M059J (cell line): Measurements from ENCODE around the gene MGAT4D. TPM values are rescaled to one million over a fixed set of nuclear protein-coding genes. Genes with fewer than 3 reads are reported as not detected.
A peak's percentile ranks its signal among the peaks of the same experiment; 100 is the strongest.
"Not testable (repeated sequence)": the region's sequence is repeated elsewhere in the genome, so short reads cannot be mapped to it uniquely, and the experiment has no call there.

Source experiments
- DNase-seq: peaks from one replicate; pipeline ENCODE4 v3.0.0-alpha.2; 2012; ENCODE audit warnings: low read depth
- total RNA-seq: library from RNA; depleted of rRNA; stranded (reverse); fragments of >200 nt; shearing (Covaris generic); gene quantifications from 2 replicates; pipeline ENCODE4 v1.2.3, GENCODE V29; 2014; rRNA removed

MGAT4D gene
- total RNA-seq, 1 experiment from 2014 or later = not detected

GRCh38 chr4:140439644-140440142 is 58.4 kb downstream of the MGAT4D start:
- DNase-seq = no peak

DNA sequence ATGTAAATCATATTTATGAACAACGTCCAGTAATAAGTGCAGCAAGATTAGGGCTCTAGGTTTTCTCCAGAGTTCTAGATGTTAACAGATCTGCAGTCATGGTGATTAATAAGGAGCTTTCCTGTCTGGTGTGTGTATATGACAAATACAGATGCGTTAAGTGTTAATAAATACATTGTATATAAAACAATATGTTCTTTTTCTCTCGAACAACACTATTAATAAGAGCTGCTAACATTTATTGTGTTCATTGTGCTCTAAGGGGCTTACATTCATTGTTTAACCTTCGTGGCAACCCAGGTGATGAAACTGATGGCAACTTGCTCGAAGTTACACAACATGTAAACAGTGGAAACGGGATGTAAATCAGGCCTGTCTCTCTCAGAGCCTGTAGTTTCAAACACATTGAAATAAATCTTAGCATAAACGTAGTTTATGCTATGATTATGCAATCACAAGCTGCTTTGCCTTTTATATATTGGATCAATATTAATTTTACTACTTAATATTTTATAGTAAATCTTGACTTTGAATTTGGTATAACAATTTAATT is 70.1 kb downstream of the MGAT4D start:
- no peak for DNase-seq

DNA sequence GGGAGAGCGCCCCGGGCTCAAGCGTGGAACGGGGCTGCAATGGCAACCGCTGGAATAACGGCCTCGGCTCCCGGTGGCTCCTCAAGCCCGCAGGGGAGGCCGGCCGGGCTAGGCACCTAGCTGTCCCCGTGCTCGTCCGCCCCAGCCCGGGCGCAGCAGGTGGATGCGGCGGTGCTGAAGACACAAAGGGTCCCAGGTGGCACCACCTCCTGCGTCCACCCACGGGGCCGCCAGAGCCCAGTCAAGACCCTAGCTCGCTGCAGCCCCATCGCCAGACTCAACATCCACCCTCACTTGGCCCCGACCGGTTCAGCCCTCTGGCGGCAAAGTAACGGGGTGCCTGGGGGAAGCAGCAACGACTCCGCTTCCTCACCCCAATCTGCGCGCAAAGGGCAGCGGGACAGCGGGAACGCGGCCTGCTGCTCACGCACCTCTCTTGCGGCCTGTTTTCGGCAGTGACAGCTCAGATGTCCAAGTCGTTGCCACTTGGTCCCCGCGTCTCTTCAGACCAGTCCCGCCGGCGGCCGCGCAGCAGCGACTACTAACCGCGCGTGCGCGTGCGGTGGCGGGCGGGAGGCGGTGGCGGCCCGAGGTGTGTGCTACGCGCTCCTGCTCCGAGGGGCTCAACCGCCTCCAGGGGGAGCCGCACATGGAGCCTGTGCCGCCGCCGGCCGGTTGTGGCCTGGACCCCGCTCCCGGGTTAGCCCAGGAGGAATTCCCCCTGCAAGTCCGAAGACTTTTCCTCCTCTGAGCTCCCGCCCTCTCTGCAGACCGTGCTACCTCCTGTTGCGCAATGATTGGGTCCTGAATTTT is 70.8 kb downstream of the MGAT4D start, which contains the start of gene CLGN:
TSS of gene CLGN (minus strand) at position 543 of the 813 bp plus-strand sequence. CDS start 14,570 bp downstream, outside the sequence.
- peak; percentile 55 for DNase-seq

DNA sequence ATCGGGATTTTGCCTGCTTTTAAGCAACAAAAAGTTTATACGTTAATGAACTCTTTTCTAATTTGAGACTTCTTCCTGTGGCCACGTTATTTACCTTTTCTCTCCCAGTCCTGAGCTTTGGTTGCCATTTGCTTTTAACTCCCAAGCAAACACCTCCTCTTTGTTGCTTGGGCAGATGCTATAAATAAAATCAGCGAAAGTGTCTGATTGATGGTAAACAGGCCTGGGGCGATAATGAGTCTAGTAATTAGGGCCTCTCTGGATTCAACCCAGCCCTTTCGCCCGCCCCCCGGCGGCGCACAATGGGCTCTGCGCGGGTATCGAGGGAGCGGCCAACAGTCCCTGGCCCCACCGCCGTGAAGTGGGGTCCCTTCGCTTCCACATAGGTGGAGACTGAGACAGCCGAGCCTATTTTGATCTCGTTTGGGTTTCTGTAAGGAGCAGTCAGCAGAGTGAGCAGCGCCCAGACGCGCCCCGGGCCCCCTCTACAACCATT is 71.4 kb downstream of the MGAT4D start:
- DNase-seq = no peak

DNA sequence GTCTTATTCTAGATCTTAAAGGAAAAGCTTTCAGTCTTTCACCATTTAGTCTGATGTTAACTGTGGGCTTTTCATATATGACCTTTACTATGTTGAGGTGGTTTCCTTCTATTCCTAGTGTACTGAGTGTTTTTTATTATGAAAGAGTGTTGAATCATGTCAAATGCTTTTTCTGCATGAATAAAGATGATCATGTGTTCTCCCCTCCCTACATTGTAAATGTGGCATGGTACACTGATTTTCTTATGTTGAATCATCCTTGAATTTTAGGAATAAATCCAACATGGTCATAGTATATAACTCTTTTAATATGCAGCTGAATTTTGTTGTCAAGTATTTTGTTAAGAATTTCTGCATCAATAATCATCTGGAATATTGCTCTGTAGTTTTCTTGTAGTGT is 75.0 kb downstream of the MGAT4D start:
- DNase-seq = peak; percentile 19

DNA sequence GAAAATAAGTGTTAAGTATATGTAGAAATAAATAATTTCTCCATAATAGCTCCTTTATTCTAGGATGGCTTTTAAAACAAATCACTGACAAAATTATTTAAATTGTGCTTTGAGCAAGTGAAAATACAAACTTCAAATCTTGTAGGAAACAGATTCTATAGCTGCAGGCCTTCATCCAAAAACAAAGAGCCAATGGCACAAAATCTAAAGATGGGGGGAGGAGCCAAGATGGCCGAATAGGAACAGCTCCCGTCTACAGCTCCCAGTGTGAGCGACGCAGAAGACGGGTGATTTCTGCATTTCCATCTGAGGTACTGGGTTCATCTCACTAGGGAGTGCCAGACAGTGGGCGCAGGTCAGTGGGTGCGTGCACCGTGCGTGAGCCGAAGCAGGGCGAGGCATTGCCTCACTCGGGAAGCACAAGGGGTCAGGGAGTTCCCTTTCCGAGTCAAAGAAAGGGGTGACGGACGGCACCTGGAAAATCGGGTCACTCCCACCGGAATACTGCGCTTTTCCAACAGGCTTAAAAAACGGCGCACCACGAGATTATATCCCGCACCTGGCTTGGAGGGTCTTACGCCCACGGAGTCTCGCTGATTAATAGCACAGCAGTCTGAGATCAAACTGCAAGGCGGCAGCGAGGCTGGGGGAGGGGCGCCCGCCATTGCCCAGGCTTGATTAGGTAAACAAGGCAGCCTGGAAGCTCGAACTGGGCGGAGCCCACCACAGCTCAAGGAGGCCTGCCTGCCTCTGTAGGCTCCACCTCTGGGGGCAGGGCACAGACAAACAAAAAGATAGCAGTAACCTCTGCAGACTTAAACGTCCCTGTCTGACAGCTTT is 84.7 kb downstream of the MGAT4D start:
- DNase-seq = not testable (repeated sequence)

DNA sequence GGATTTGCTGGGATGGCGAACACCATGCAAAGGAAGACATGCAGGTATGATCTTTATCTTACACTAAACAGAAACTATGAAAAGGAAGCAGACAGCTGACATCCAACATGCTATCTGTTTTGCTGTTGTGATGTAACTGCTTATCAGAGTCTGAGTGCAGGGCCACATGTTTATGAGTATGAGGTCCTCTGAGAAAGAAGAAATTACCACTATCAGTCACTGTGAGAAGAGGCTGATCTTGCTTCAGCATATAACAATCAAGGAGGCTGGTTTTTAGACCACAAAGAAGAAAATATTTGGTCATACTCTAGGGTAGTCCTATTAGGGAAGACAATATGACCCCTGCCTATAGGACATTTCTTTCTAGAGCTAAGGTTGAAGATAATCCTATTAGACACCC is 89.1 kb downstream of the MGAT4D start:
- DNase-seq = no peak

GRCh38 chr4:140406292-140406691 is 91.8 kb downstream of the MGAT4D start:
- no peak for DNase-seq

DNA sequence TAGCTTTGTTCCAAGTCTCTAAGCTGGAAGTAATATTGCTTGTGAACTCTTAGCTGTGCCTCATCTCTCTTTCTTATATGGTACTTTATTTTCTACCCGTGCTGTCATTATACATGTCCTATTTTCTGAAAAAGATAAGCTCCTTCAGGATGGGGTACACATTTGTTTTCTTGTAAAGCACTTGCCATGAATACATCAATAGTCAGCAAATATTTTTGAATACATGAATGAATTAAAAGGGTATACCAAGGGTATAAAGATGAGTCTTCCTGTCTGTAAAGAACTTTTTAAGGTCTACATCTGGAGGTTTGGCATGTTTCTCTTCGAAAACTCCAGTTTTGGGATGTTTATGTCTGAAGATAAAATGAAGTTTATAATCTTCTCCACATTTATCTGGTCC is 98.0 kb downstream of the MGAT4D start:
- no peak for DNase-seq

DNA sequence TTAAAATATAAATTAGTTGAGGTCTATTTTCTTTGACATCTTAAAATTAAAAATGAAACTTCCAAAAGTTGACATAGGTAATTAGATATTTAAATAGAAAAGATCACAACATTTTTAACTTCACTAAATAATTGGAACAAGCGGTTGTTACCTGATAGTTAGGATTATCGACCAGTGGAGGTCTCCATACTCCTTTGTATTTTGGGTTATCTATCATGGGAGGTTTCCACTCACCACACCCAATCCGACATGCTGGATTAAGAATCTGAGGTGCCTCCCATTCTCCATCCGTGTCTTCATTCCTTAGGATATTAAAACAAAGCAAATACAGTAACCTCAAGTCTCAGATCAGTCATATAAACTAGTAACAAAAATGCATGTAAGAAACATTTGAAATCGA is 102.4 kb downstream of the MGAT4D start:
- peak; percentile 1 for DNase-seq

Other genes with a start within 250 kb of the MGAT4D start
- 47.5 and 83.0 TPM in 2 replicates for gene SCOC, start 124.6 kb downstream of the MGAT4D start, total RNA-seq
- gene CLGN, start 70.6 kb downstream of the MGAT4D start, total RNA-seq = 3.8 and 7.4 TPM in 2 replicates
- gene ELMOD2, start 25.9 kb upstream of the MGAT4D start, total RNA-seq = 20.5 and 26.6 TPM in 2 replicates
- not detected in 2 replicates for gene UCP1, start 70.7 kb upstream of the MGAT4D start, total RNA-seq